Measurements from ENCODE around the gene MED12.

MED12 gene

DNA sequence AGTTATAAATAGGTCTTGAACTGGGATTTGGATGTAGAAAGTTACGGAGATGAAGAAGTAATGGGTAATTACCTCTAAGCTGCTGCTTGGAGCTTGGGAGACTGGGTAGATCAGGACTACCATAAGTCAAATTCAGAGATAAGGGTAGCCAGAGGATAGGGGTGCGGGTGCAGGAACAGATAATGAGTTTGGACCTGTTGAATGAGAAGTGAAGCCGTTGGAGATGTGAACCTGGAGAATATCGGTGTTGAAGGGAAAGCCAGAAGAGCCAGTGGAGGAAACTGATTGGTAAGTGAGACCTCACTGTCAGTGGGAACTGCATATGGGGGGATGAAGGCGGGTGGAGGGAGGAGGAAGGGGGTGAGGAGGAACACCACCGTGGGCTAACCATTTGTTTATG is 23.4 kb upstream of the MED12 start:
- TF ChIP-seq, protein P1, sequence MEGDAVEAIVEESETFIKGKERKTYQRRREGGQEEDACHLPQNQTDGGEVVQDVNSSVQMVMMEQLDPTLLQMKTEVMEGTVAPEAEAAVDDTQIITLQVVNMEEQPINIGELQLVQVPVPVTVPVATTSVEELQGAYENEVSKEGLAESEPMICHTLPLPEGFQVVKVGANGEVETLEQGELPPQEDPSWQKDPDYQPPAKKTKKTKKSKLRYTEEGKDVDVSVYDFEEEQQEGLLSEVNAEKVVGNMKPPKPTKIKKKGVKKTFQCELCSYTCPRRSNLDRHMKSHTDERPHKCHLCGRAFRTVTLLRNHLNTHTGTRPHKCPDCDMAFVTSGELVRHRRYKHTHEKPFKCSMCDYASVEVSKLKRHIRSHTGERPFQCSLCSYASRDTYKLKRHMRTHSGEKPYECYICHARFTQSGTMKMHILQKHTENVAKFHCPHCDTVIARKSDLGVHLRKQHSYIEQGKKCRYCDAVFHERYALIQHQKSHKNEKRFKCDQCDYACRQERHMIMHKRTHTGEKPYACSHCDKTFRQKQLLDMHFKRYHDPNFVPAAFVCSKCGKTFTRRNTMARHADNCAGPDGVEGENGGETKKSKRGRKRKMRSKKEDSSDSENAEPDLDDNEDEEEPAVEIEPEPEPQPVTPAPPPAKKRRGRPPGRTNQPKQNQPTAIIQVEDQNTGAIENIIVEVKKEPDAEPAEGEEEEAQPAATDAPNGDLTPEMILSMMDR (conservative IDR thresholded peaks at IDR 0.05): no peak
- peak overlapping the region; percentile 51; the same call in 1 of the 2 replicates for H3K27ac ChIP-seq

DNA sequence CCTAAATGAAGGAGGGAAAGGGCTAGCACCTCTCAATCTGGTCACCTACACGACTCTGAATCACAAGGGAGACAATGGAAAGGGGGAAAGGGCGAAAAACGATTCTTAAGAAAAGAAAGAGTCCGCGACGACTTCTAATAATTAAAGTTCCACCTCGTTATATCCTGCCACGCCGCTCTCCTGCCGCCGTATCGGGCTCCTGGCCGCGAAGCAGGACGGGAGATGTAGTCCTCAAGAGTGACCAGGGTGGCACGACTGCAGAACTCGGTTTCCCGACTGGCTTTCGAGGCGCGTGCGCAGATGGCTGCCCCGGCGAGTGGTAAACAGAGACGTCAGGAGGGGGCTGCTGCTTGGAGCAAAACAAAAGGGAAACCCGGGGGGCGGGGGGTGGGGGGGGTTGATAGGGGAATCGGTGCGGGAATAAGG is 22.8 kb upstream of the MED12 start, which contains the start of gene FOXO4:
Gene FOXO4 (plus strand): TSS at position 297 of the 426 bp plus-strand sequence. CDS start 678 bp downstream, outside the sequence.
- peak within 1 kb of the TSS; percentile 51; the same call in 1 of the 2 replicates for H3K27ac ChIP-seq
- TF ChIP-seq, protein P1 (conservative IDR thresholded peaks at IDR 0.05): no peak

DNA sequence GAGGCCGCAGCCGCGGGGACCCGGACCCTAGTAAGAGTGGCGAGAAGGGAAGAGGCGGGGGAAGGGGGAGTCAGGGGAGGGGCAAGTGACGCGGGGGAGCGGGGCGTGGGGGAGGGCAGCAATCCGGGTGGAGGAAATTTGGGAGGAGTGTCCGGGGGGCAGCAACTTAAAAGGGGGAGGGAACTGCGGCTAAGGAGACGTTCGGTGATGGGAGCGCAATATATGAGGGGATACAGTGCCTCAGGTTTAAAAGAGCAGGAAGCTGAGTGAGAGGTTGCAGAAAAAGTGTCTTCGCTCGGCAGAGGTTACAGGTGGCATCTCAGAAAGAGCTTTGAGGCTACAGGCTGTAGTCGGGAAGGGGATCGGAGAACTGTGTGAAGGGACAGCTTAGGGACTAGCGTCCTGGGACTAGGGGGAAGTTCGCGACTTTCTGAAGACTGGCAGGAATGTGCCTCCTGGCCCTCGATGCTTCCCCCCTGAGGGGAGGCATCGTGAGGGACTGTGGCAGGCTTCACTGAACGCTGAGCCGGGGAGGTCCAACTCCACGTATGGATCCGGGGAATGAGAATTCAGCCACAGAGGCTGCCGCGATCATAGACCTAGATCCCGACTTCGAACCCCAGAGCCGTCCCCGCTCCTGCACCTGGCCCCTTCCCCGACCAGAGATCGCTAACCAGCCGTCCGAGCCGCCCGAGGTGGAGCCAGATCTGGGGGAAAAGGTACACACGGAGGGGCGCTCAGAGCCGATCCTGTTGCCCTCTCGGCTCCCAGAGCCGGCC is 22.2 kb upstream of the MED12 start:
- peak overlapping the region; percentile 51; the same call in 1 of the 2 replicates for H3K27ac ChIP-seq
- TF ChIP-seq, protein P1 (conservative IDR thresholded peaks at IDR 0.05): no peak

DNA sequence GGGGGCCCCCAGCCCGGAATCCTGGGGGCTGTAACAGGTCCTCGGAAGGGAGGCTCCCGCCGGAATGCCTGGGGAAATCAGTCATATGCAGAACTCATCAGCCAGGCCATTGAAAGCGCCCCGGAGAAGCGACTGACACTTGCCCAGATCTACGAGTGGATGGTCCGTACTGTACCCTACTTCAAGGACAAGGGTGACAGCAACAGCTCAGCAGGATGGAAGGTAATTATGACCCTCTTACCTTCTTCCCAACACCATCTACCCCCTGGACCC is 21.7 kb upstream of the MED12 start:
- TF ChIP-seq, protein P1 (conservative IDR thresholded peaks at IDR 0.05): no peak
- peak overlapping the region; percentile 51; the same call in 1 of the 2 replicates for H3K27ac ChIP-seq

DNA sequence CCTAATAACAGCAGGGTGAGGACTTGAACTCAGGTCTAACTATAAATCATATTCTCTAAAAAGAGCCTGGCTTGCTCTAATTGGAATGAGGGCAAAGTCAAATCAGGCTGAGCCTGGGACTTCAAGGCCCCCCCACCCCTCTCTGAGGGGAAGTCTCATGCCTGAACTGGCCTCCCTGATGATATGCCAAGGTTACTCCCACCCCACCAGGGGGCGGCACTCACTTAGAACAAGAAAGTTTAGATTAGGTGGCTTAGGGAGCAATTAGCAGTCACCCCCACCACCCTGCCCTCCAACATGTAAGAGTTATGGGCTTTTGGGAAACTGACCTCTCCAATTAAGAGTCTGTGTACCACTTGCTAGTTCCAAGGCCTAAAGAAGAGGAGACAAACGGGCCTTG is 20.1 kb upstream of the MED12 start:
- TF ChIP-seq, protein P1 (conservative IDR thresholded peaks at IDR 0.05): peak; percentile 53
- H3K27ac ChIP-seq: no peak overlapping the region

DNA sequence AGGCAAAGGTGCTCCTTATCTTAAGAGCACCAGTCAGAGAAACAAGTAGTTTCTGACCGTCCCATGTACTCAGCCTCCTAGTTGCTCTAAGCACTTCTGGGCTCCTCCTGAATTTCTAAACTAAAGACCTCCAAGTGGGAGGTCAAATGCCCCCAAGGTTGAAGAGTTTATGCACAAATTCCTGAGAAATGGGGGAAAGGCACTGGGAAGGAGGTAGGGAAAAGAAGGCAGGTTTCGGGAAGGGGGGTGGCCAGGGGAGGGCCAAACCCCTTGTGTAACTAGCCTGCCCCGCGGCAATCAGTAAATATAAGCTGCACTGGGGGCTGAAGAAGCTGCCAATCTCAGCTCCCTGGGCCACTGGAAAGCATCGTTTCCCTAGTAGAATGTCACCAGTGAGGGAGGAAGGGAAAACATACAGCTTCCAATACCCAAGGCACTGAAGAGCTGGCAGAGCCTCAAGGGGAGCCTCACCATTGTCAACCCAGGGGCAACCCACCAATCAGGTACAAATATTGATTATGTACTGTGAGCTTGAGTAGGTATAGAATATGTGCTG is 19.4 kb upstream of the MED12 start:
- TF ChIP-seq, protein P1 (conservative IDR thresholded peaks at IDR 0.05): no peak
- H3K27ac ChIP-seq: no peak overlapping the region

DNA sequence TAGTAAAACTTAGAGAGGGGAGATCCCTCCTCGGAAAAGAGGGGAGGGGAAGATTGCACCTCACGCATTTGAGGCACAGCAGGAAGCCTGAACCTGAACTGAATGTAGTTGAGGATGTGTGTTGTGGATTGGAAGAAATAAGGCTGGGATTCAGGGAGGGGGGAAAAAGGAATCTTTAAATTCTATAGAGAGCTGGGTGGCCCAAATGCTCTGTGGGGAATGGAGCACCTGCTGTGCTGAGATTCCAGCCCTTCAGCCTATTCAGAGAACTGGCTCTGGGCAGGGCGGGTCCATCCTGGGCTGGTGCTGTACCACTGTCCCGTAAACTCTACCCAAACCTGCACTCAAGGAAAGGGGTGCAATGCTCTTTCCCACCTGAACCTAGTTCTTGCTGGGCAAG is 18.7 kb upstream of the MED12 start:
- no peak overlapping the region for H3K27ac ChIP-seq

More for the DNA sequence above, 18.7 kb upstream of the MED12 start:
- TF ChIP-seq, protein P1 (conservative IDR thresholded peaks at IDR 0.05): no peak

Data from VCaP (cell line).